AG08396 (cell line): Measurements from ENCODE around the gene TMEM131L.
"Not testable (repeated sequence)": the region's sequence is repeated elsewhere in the genome, so short reads cannot be mapped to it uniquely, and the experiment has no call there.

ENCODE experiments used
- DNase-seq: peaks from one replicate; pipeline ENCODE4 v3.0.0; 2012; ENCODE audit warnings: low spot score, mixed read lengths

TMEM131L gene

GRCh38 chr4:153573221-153573620 is 107.1 kb downstream of the TMEM131L start:
- DNase-seq, result no peak

- peak; percentile 50 for DNase-seq
These were observed 108.0 kb downstream of the TMEM131L start for GRCh38 chr4:153573881-153574802.

- no peak for DNase-seq
These were observed 110.2 kb downstream of the TMEM131L start for GRCh38 chr4:153576443-153576774.

DNA sequence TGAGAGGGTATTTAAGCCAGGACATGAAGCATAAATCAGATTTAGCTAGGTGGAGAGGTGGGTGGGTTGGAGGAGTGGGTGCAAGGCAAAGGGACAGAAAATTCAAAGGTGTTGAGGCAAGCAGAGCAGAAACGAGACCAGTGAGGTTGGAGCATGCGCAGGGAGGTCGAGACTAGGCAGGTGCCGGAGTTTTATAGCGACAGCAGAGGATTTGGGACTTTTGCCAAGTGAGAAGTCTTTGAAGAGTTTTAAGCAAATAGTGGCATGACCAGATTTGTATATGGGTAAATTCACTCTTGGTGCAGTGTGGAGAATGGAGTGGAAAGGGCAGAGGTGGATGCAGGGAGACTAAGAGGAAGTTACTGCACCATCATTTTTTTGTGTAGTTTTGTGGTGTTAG is 110.9 kb downstream of the TMEM131L start:
- no peak for DNase-seq

DNA sequence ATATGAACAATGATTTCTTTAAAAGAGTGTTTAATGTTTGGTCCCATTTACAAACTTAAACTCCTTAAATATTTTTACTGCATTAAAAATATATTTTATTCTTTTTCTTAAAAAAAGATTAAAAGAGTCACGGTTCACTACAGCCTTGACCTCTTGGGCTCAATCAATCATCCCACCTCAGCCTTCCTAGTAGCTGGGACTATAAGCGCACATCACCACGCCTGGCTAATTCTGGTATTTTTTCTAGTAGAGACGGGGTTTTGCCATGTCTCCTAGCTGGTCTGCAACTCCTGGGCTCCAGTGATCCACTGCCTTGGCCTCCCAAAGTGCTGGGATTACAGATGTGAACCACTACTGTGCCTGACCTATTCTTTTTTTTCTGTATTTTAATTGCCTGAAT is 113.2 kb downstream of the TMEM131L start:
- DNase-seq, result no peak

- no peak for DNase-seq
These were observed 113.7 kb downstream of the TMEM131L start for GRCh38 chr4:153579872-153580271.

- DNase-seq, result no peak
These were observed 117.0 kb downstream of the TMEM131L start for GRCh38 chr4:153582954-153583702.

DNA sequence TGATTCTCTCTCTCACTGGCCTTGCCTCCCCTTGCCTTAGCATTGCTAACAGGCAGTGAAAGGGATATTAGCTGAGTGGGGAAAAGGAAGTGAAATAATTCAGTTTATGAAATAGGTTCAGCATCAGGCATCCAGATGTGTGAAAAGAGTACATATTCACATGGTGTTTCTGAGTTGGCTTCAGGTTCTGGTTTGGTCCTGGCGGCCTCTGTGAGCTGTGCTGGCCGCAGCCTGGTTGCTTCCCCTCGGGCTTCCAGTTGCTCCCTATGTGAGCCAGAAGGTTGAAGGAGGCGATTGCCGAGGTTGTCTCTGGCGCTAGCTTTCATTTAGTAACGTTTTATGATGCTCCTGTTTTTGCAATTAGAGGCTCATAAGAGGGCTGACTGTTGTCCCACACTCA is 118.9 kb downstream of the TMEM131L start:
- no peak for DNase-seq

DNA sequence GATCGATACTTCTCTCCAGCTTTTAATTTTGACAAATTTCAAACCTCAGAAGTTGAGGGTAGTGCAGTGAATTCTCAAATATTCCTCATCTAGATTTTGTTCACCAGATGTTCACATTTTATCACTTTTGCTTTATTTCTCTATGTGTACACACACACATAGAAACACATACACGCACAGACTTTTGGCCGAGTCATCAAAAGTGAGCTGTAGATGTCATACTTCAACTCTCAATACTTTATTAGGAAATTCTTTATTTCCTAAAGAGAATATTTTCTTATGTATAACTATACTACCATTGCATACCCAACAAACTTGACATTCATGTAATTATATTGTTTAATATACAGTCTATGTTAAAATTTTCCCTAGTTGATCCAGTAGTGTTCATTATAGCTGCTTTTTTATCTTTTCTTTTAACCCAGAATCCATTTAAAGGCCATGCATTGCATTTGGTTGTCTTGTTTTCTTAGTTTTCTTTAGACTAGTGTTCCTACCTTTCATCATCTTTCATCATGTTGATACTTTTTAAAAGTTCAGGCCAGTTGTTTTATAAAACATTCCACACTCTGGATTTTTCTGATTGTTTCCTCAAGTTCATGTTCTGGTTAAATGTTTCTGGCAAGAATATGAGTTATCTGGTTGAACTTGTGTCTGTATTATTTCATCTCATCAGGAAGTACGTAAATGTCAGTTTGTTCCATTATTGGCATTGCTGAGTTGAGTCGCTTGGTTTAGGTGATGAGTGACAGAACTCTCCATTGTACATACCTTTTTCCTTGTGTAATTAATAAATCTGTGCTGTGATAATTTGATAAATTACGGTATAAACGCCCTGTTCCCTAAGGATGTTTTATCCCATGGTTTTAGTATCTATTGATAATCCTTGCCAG is 123.8 kb downstream of the TMEM131L start:
- no peak for DNase-seq

- no peak for DNase-seq
These were observed 125.3 kb downstream of the TMEM131L start for GRCh38 chr4:153591441-153591840.

DNA sequence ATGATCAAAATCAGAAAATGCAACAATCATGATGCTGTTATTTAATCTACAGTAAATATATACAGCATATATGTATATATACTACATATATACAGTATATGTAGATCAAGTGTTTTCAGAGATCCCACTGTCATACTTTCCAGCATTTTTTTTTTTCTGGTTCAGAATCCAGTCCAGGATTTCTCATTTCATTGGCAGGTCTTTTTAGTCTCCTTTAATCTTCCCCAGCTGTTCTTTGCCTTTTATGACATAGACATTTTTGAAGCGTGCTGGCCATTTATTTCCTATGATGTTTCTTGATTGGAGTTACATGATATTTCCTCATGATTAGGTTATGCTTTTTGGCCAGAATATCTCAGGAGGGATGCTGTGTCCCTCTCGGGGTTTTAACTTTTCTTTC is 125.9 kb downstream of the TMEM131L start:
- no peak for DNase-seq

- DNase-seq, result no peak
These were observed 127.0 kb downstream of the TMEM131L start for GRCh38 chr4:153593161-153593560.

DNA sequence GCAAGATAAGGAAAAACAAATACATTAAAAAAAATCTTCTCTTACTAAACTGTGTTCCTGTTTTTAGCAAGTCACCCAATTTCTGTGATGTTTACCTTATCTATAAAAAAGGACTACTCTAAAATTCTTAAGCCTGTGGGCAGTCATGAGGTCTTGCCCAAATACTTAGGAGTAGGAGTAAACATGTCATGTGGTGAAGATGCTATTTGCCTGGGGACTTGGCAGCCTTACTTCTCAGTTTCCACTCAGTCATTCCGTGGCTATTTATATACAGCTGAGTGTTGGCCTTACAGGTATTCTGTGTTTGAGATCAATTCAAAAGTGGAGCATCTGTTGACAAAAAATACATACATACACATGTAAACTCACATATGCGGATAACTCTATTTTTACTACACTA is 128.1 kb downstream of the TMEM131L start:
- peak; percentile 30 for DNase-seq

DNA sequence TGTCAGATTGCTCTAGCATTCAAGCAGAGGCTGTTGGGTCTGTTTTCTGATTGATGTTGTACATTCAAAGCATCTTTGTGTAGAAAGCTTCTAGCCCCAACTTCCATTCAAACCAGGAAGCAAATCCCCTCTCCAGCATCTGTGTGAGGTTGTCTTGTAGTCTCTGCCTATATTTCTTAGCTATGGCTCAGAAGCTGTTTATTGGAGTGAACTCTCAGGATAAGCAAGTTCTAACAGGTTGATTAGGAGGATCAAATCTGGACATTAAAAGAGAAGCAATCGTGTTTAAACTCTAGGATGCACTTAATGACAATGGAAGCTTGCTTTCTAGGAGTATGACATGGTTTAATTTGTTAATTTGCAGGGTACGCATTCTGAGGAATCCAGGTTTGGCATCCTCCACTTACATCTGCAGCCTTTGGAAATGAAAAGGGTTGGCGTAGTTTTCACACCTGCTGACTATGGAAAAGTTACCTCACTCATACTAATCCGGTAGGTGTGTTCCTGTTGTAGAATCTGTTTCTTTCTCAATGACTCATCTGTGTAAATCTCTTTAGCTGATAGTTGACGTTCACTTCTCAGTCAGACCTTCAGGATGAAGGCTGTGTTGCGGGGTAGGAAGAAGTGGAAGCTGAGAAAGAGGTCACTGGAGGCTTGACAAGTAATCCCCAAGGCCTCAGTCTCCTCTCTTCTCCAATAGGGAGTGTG is 129.9 kb downstream of the TMEM131L start:
- DNase-seq, result no peak

GRCh38 chr4:153602758-153603157 is 136.6 kb downstream of the TMEM131L start:
- no peak for DNase-seq

DNA sequence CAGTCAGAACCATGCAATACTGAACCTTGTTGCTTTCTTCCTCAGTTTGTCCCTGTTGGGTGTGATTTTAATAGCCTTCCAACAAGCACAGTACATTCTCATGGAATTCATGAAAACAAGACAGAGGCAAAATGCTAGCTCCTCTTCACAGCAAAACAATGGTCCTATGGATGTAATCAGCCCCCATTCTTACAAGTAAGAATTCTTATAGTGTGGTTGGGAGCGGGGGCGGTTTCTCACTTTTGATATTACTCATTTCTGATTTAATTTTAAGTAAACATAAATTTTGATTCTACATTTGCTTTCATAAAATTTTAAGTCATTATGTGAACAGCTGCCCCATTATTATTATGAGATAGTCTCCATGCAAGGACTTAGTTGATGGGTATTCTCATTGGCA is 137.1 kb downstream of the TMEM131L start:
- DNase-seq, result no peak

DNA sequence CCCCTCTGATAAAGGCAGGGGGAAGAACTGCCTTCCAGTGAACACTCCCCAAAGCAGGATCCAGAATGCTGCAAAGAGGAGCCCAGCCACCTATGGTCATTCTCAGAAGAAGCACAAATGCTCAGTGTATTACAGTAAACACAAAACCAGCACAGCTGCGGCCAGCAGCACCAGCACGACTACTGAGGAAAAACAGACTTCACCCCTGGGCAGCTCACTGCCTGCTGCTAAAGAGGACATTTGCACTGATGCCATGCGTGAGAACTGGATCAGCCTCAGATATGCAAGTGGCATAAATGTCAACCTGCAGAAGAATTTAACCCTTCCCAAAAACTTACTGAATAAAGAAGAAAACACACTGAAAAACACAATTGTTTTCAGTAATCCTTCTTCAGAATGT is 137.7 kb downstream of the TMEM131L start:
- DNase-seq, result no peak

- DNase-seq, result not testable (repeated sequence)
These were observed 142.9 kb downstream of the TMEM131L start for GRCh38 chr4:153609070-153609469.

DNA sequence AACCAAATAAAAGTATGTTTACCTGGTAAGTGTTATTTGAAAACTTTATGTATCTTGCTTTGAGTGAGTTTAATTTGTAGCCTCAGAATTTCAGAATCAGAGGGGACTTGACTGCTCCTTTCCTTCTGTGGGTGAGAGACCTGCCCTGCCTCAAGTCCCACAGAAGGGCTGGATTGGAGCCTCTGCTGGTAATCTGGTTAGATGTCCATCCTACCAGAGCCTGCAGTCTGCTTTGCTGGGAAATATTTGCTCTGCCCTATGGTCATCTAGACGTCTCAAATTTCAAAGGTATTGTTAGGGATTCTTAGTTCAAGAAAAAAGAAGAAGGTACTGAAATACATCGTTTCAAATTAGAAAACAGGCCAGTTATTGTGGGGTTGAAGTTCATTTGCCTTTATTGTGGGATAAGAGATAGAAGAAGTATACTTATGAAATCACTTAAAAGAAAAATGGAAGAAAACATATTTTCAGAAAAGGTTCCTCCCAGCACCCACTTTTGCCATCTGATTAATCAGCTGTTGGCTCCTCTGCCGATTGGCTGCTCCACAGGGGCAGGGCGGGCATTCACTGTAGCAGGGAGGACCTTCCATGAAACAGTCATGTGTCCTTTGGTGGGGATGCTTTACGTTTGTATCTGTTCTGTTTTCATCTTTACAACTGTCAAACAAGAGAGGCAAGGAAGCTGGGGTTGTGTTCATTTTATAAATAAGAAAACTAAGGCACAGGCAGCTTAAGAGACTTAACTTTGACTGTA is 144.6 kb downstream of the TMEM131L start:
- no peak for DNase-seq

DNA sequence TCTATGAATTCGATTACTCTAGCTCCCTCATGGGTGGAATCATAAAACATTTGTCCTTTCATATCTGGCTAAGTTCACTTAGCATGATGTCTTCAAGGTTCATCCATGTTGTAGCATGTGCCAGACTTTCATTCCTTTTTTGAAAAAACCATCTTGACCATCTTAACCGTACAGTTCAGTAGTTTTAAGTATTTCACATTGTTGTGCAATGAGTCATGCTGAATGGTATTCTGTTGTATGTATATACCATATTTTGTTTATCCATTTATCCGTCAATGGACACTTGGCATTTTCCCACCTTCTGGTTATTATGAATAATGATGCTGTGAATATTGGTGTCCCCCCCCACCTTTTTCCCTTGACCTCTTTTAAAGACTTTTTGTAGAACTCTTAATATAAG is 145.5 kb downstream of the TMEM131L start:
- no peak for DNase-seq

DNA sequence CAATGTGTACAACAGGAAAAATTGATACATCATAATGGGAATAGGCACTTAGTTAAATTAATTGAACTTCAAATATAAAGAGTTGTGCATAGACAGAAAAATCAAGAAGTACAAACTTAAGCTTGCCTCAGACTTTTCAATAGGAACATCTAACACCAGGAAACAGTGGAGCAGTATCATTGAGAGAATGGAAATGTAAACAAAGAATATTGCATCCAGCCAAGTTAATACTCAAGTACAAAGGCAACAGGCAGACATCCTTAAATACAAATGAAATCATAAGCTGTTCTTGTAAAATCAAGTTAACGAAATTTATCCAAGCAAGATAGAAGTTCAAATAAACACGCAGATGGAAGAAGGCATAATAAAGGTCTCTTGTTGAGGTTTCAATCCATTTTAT is 146.7 kb downstream of the TMEM131L start:
- DNase-seq, result no peak
